HG02571 (cell line): ENCODE results near the gene ZNF180.
A peak's percentile ranks its signal among the peaks of the same experiment; 100 is the strongest.
"Not testable (repeated sequence)": the region's sequence is repeated elsewhere in the genome, so short reads cannot be mapped to it uniquely, and the experiment has no call there.

Experiments used
- ATAC-seq: cut with Tn5 transposase; IDR thresholded peaks from one replicate; pipeline ENCODE4 v1.9.1; 2021; ENCODE audit warnings: mild to moderate bottlenecking, moderate library complexity; ENCODE audit not compliant: unreplicated experiment

The ZNF180 gene

GRCh38 chr19:44499962-44500949 is at the start of gene ZNF180:
ZNF180 (minus strand) TSS chr19:44500522; CDS start chr19:44497334, 3,188 bp downstream.
- peak; percentile 87 for ATAC-seq

DNA sequence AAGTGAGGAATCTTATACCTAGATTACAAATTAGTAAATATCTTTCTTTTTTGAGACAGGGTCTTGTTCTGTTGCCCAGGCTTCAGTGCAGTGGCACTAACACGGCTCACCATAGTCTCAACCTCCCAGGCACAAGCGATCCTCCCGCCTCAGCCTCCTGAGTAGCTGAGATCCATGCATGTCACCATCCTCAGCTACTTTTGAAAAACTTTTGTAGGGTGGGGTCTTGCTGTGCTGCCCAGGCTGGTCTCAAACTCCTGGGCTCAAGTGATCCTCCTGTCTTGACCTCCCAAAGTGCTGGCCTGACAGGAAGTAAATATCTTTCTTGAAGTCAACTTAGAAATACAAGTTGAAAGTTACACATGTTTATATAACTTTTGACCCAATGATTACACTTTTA is 49.2 kb upstream of the ZNF180 start:
- no peak for ATAC-seq

GRCh38 chr19:44548736-44549135 is 48.4 kb upstream of the ZNF180 start:
- ATAC-seq = no peak

DNA sequence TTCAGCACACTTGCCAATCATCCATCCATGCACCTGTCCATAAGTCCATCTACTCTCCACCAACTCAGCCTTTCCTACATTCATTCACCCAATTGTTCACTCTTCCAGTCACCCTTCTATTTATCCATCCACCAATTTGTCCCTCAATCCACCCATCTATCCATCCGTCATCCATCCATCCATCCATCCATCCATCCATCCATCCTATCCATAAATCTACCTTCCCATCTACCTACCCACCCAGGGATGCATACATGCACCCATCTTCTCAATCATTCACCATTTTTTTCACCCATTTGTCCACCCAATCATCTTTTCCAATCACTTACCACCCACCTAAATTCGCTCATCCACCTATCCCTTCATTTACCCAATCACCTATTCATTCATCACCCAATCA is 43.7 kb upstream of the ZNF180 start:
- ATAC-seq = no peak

DNA sequence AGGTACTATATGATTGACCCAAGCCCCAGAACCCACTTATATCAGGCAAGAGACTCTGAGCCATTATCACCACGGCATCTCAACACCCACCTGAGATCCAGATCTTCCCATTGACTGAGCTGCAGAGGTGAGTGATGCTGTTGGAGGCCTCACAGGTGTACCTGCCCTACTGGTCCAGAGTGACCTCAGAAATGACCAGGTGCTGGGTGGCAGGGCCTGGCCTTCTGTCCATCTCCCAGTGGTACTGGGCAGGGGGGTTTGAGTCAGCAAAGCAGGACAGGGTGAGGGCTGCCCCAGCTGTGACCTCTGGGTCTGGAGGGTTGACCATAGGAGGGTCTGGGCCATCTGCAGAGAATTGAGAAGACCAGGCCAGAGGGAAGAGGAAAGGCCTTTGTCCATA is 42.3 kb upstream of the ZNF180 start:
- no peak for ATAC-seq

- ATAC-seq = no peak
These were observed 40.4 kb upstream of the ZNF180 start for GRCh38 chr19:44540736-44541135.

GRCh38 chr19:44539991-44540390 is 39.7 kb upstream of the ZNF180 start:
- ATAC-seq = no peak

DNA sequence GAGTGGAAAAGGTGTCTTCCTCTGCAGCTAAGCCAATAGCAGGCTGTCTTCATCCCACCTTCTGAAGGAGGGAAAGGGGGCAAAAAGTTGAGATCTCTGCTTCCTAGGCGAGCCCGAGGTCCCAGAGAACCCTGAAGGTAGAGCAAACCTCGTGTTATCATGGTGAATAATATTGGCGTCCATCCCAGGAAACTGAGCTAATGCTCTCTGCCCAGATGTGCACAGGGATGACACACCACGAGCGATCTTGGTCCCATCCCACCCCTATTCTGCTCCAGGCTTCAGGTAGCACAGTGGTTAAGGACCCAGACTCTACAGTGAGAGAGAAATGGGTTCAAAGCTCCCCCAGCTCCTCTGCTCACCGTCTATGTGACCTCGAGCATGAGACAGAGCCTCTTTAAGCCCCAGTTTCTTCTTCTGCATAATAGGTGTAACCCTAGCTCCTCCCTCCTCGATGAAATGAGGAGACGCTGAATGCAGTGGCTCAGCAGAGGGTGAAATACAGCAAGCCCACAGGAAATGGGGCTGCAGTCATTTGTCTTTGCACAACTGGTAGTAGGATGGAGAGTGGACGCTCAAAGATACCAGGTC is 39.0 kb upstream of the ZNF180 start:
- ATAC-seq = no peak

DNA sequence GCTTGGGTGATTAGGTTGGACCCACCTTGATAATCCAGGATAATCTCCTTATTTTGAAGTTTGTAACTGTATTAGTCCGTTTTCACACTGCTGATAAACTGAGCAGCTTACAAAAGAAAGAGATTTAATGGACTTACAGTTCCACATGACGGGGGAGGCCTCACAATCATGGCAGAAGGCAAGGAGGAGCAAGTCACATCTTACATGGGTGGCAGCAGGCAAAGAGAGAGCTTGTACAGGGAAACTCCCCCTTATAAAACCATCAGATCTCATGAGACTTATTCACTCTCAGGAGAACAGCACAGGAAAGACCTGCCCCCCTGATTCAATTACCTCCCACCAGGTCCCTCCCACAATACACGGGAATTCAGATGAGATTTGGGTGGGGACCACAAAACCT is 35.0 kb upstream of the ZNF180 start:
- not testable (repeated sequence) for ATAC-seq

DNA sequence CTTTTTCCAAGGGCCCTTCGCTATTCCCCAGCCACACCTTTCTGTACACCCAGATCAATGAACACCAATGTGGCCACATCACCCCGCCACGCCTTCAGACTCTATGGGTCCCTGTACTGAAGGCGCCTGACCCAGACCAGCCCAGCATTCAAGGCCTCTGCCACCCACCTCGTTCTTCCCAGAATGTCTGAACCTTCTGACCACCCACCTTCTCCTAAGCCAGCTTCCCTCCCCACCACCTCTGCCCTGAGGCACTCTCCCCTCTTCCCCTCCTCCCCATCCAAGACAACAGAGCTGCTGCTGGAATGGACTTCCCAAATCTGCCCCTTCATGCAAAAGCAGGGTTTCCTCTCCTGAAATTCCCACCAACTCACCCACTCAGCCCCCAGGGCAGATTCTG is 32.5 kb upstream of the ZNF180 start:
- no peak for ATAC-seq

- no peak for ATAC-seq
These were observed 30.5 kb upstream of the ZNF180 start for GRCh38 chr19:44530777-44531176.

- no peak for ATAC-seq
These were observed 29.2 kb upstream of the ZNF180 start, which contains the start of gene CEACAM20 for GRCh38 chr19:44529536-44529935. CEACAM20 (minus strand) TSS chr19:44529675; CDS start chr19:44529509, 166 bp downstream.

GRCh38 chr19:44527554-44527953 is 27.2 kb upstream of the ZNF180 start:
- ATAC-seq = no peak

GRCh38 chr19:44525721-44526430 is 25.6 kb upstream of the ZNF180 start:
- ATAC-seq = no peak

DNA sequence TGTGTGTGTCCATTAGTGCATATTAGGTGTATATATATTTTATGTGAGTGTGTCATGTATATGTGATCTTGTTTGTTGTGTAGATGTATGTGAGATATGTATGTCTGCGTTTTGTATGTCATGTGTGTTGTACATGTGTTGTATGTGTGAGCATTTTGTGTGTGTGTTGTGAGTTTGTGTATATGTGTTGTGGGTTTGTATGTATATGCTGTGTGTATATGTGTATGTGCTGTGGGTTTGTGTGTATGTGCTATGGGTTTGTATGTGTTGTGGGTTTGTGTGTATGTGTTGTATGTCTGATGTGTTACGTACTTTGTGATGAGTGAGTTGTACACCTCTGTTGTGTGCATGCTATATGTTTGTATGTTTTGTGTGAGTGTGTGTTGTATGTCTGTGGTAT is 21.0 kb upstream of the ZNF180 start:
- ATAC-seq = no peak

GRCh38 chr19:44517146-44517545 is 16.8 kb upstream of the ZNF180 start:
- ATAC-seq = no peak

DNA sequence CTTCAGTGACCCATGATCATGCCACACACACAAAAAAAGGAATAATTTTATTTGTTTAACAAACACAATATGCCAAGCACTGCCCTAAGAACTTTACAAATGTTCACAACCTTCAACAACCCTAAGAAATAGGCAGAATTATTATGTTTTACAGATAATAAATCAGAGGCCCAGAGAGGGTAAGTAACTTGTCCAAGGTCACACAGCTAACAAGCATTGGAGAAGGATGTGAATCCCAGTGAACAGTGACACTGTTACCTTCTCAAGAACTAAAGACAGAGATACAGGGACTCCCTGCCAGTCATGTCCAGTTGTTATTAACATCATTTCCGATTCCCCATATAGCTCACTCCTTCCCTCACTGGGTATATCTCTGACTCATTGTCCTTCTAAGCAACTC is 15.6 kb upstream of the ZNF180 start:
- ATAC-seq = no peak

DNA sequence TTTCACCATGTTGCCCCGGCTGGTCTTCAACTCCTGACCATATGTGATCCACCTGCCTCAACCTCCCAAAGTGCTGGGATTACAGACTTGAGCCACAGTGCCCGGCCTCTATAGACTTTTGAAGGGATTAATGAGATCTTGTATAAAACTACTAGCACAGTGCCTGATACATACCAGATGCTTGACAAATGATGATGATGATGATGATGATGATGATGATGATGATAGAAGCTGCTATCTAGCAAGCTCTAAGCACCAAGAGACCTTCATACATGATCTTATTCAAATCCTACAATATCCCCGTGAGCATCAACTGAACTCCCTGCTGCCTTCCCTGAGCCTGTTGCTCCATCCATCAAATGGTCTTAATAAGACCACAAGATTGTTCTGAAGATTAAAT is 14.7 kb upstream of the ZNF180 start:
- no peak for ATAC-seq

GRCh38 chr19:44512326-44513298 is 12.3 kb upstream of the ZNF180 start:
- ATAC-seq = no peak

DNA sequence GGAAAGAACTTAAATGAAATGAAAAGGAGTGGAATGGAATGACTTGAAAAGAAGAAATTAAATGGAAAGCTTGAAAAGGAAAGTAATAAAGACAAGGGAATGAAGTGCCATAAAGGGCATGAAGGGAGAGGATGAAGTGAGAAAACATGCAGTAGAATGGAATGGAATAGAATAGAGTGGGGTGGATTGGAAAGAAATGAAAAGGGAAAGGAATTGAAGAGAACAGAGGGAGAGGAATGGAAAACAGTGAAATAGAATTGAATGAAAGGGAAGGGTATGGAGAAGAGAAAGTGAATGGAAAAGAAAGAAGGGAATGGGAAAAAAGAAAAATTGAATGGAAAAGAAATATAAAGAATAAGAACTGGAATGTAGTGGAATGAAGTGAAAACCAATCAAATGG is 9.2 kb upstream of the ZNF180 start:
- ATAC-seq = no peak
